Heart right ventricle (tissue), 16 donors: ENCODE results near the gene TBC1D19. TPM values are rescaled to one million over a fixed set of nuclear protein-coding genes. Genes with fewer than 3 reads are reported as not detected.

ENCODE experiments used
- ATAC-seq, 8 donors: fragments of 200-7000 bp; cut with Tn5 transposase; one replicate each; pipeline ENCODE4 v1.9.1; 2020; ENCODE audit warnings: mild to moderate bottlenecking in 8 of 8, moderate library complexity in 8 of 8, moderate number of reproducible peaks in 1 of 8
- DNase-seq, 2 donors: peaks; one replicate each; pipeline ENCODE4 v3.0.0-alpha.2; 2020
- H3K27ac ChIP-seq, 10 donors: fragments of 200-600 bp; sonication (generic) in 2 of 10; one replicate each; pipeline versions ENCODE4 v1.5.0 to v1.8.0; 2020 to 2022; ENCODE audit warnings: mild to moderate bottlenecking in 3 of 10
- H3K27me3 ChIP-seq, 7 donors: fragments of 200-600 bp; one replicate each; pipeline ENCODE4 v1.8.0; 2021 to 2022; ENCODE audit warnings: mild to moderate bottlenecking in 2 of 7
- H3K36me3 ChIP-seq, 9 donors: fragments of 200-600 bp; sonication (generic) in 1 of 9; one replicate each; pipeline versions ENCODE4 v1.5.0 to v1.8.0; 2020 to 2022; ENCODE audit warnings: mild to moderate bottlenecking in 2 of 9
- H3K4me1 ChIP-seq, 9 donors: fragments of 200-600 bp; sonication (generic) in 1 of 9; one replicate each; pipeline versions ENCODE4 v1.5.0 to v1.8.0; 2020 to 2022; ENCODE audit warnings: mild to moderate bottlenecking in 4 of 9
- H3K4me3 ChIP-seq, 10 donors: fragments of 200-600 bp; sonication (generic) in 2 of 10; one replicate each; pipeline versions ENCODE4 v1.5.0 to v1.8.0; 2020 to 2022; ENCODE audit warnings: mild to moderate bottlenecking in 7 of 10, moderate library complexity in 2 of 10
- H3K9me3 ChIP-seq, 11 donors: fragments of 200-600 bp in 10 of 11; sonication (generic) in 2 of 11; one replicate each; pipeline versions ENCODE4 v1.5.0 to v1.8.0; 2013 to 2022; ENCODE audit warnings: mild to moderate bottlenecking in 2 of 11, control low read depth in 1 of 11, moderate library complexity in 1 of 11
- whole genome bisulfite sequencing, 2 donors: extraction: QIAGEN DNeasy Blood & Tissue Kit; methylation state at CpG; one replicate each; pipeline ENCODE4 v1.1.7; 2013; ENCODE audit warnings: inconsistent platforms in 1 of 2; 5-methylcytosine and 5-hydroxymethylcytosine counted together
- intact Hi-C, 10 donors: fragments of 100-400 bp; cut with DNase I; formaldehyde crosslinking; loops; one replicate each; pipeline versions ENCODE4 v1.11.1 to v1.14.2; 2022
- polyA plus RNA-seq, 2 donors: library from polyadenylated mRNA; stranded (reverse); fragments of 200-250 nt; gene quantifications; one replicate each; pipeline ENCODE4 v1.2.3, GENCODE V29; 2013
- total RNA-seq, 10 donors: library from RNA; stranded (reverse); fragmentation: NEBNext Ultra II Directional in 3 of 10; extraction: Animal tissue kit (Norgen Biotek cat#: 25700) in 3 of 10; gene quantifications; one replicate each; pipeline versions ENCODE4 v1.2.1 to v1.2.4, GENCODE V29; 2021 to 2023
- TF ChIP-seq, protein P1 (sequence below), 9 donors: fragments of 200-600 bp; sonication (generic) in 2 of 9; IDR thresholded peaks; one replicate each; pipeline versions ENCODE4 v1.5.0 to v1.8.0; 2021 to 2022; ENCODE audit warnings: antibody characterized with exemption in 9 of 9, mild to moderate bottlenecking in 5 of 9, moderate library complexity in 1 of 9
- donor health status: Arrhythmogenic right ventricular cardiomyopathy.
- donor health status: ischemic (EF 13 %, LVEDD 7.1; RV severe dilation, severe dysfunction).
- donor health status: healthy with polysubstance abuse.
- donor health status: DM: no; HTN: yes; CAD: no.
- donor health status: DM: no; HTN: no; CAD: no.
- donor health status: ischemic (EF 25% LVEDD 6.9; RV normal size, moderate dysfunction).
- donor health status: ischemic (EF 25% LVEDD 5.7; RV mildly dilated, moderate dysfunction).
- donor health status: healthy.
- donor health status: DM: yes; HTN: yes; CAD: no.
- donor health status: Ischemic cardiomyopathy.
- donor health status: ischemic (EF 35%, LVEDD 5.7; RV mildly dilated, moderate dysfunction).
- donor health status: nonischemic (EF 11% LVEDD 7.7; RV severe dilation, severe dysfunction).
- donor health status: DM: yes; HTN: yes; CAD: no.
- donor health status: PGD.
- donor health status: ischemic (EF 29% LVEDD 5.4; RV normal size, mild dysfunction).
- donor health status: nonischemic (EF 23%, LVEDD 6.1; RV moderate dilation, normal function).

TBC1D19 gene
- total and polyA plus RNA-seq, 12 donors: 1.6 to 10.7 (median 9.4) TPM

DNA sequence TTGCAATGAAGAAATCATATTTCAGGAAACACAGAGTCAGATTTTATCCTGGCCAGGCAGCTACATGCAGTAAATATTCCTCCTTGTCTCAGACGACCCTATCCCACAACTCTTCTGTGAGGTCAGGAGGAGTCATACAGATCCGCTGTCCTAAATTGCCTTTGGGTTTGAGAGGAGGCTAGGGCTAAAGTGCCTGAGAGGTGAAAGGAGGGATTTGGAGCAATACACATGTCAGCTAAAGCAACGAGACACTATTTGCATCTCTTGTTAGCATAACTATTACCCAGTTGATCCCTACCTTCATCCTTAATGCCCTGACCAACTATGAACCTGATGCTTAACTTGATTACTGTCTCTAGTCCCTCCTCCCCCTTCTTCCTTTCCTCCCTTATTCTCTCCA, 98.6 kb downstream of the TBC1D19 start:
- Histone ChIP-seq H3K4me3 (no peak overlapping the region), H3K9me3 (peaks cover 0 to 20% (median 0%) of the 10 kb centered on the region in 11 donors), H3K27ac (no peak overlapping the region), H3K4me1 (no peaks in the 10 kb centered on the region), H3K27me3 (no peaks in the 10 kb centered on the region), H3K36me3 (peaks cover 0 to 47% (median 0%) of the 10 kb centered on the region in 9 donors)
- intact Hi-C loops: no loop called here
- no peak for DNase-seq
- ATAC-seq: no peak
- TF ChIP-seq, protein P1, sequence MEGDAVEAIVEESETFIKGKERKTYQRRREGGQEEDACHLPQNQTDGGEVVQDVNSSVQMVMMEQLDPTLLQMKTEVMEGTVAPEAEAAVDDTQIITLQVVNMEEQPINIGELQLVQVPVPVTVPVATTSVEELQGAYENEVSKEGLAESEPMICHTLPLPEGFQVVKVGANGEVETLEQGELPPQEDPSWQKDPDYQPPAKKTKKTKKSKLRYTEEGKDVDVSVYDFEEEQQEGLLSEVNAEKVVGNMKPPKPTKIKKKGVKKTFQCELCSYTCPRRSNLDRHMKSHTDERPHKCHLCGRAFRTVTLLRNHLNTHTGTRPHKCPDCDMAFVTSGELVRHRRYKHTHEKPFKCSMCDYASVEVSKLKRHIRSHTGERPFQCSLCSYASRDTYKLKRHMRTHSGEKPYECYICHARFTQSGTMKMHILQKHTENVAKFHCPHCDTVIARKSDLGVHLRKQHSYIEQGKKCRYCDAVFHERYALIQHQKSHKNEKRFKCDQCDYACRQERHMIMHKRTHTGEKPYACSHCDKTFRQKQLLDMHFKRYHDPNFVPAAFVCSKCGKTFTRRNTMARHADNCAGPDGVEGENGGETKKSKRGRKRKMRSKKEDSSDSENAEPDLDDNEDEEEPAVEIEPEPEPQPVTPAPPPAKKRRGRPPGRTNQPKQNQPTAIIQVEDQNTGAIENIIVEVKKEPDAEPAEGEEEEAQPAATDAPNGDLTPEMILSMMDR (IDR thresholded peaks at IDR 0.05): no peak
- WGBS, 2 donors: 87 to 91% methylated on average over 3 of the region's 3 CpGs

DNA sequence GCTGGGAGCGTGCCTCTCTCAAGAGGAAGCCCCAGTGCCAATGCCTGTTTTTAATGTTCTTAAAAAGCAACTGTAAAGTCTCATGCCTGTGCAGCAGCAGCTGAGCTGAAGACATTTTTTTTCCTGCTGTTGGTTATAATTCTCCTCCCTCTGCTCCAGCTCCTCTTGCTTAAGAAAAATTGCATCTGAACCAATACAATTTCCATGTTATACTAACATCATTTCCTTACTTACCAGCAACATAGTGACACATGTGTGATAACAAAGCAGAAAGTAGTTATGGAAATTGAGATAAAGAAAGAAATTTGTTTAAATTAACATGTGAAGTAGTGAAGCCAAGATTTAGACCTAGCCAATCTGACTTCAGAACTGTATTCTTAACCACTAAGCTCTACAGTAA, 101.4 kb downstream of the TBC1D19 start:
- intact Hi-C loops: loop anchor here in 1 of 10 donors (5.0 kb wide), 1 partner anchor 872 kb away; no protein-coding TSS in a partner anchor
- no peak for ATAC-seq
- H3K27ac ChIP-seq: no peak overlapping the region
- no peaks in the 10 kb centered on the region for H3K27me3 ChIP-seq
- TF ChIP-seq, protein P1 (IDR thresholded peaks at IDR 0.05): no peak
- H3K36me3 ChIP-seq: peaks cover 0 to 56% (median 12%) of the 10 kb centered on the region in 9 donors
- no peak overlapping the region for H3K4me3 ChIP-seq
- H3K9me3 ChIP-seq: peaks cover 0 to 8% (median 0%) of the 10 kb centered on the region in 11 donors
- 100% methylated on average over 1 of the region's 1 CpG for WGBS, 2 donors
- no peaks in the 10 kb centered on the region for H3K4me1 ChIP-seq
- DNase-seq: no peak

DNA sequence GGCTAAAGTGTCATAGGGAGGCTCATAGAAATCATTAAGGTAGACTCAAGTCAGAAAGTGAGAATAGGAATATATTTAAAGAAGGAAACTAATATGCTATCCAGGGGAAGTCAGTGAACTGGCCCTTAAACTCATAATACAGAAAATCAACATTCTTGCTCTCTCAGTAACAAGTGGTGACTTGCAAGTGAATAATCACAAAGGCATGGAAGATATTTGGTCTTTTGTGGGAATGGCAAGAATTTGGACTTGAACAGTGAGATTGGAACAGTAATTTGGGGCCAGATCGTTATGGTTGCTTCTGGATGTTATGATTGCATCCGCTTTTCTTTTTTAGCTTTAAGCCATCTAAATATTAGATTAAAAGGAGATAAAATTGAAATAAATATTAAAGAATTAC, 103.8 kb downstream of the TBC1D19 start:
- H3K4me1 ChIP-seq: no peaks in the 10 kb centered on the region
- H3K27ac ChIP-seq: no peak overlapping the region
- H3K36me3 ChIP-seq: peaks cover 0 to 68% (median 12%) of the 10 kb centered on the region in 9 donors
- DNase-seq (no peak), ATAC-seq (no peak)
- peaks cover 0 to 11% (median 0%) of the 10 kb centered on the region in 11 donors for H3K9me3 ChIP-seq
- 86 to 90% methylated on average over 2 of the region's 2 CpGs for WGBS, 2 donors
- no peak overlapping the region for H3K4me3 ChIP-seq
- TF ChIP-seq, protein P1 (IDR thresholded peaks at IDR 0.05): no peak
- H3K27me3 ChIP-seq: no peaks in the 10 kb centered on the region
- intact Hi-C loops: loop anchor here in 1 of 10 donors (5.0 kb wide), 1 partner anchor 870 kb away; no protein-coding TSS in a partner anchor

DNA sequence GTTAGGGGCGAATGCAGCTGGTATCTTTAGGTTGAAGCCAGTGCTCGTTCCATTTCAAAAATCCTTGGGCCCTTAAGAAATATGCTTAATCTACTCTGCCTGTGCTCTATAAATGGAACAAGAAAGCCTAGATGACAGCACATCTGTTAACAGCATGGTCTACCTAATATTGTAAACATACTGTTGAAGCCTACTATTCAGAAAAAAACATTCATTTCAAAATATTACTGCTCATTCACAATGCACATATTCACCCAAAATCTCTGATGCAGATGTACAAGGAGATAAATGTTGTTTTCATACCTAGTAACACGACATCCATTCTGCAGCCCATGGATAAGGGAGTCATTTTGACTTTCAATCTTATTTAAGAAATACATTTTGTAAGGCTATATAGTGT, 106.6 kb downstream of the TBC1D19 start:
- no peak for ATAC-seq
- TF ChIP-seq, protein P1 (IDR thresholded peaks at IDR 0.05): no peak

More for the DNA sequence above, 106.6 kb downstream of the TBC1D19 start:
- H3K27ac ChIP-seq: no peak overlapping the region
- H3K27me3 ChIP-seq: no peaks in the 10 kb centered on the region
- intact Hi-C loops: no loop called here
- H3K9me3 ChIP-seq: peaks cover 0 to 11% (median 0%) of the 10 kb centered on the region in 11 donors
- no peaks in the 10 kb centered on the region for H3K4me1 ChIP-seq
- WGBS, 2 donors: 81 to 97% methylated on average over 3 of the region's 3 CpGs
- no peak overlapping the region for H3K4me3 ChIP-seq
- no peak for DNase-seq
- H3K36me3 ChIP-seq: peaks cover 0 to 44% (median 9%) of the 10 kb centered on the region in 9 donors
